Measurements from ENCODE around the gene CAMTA1. TPM values are rescaled to one million over a fixed set of nuclear protein-coding genes. Genes with fewer than 3 reads are reported as not detected.

Gene CAMTA1
- total RNA-seq, 1 donor from 2014 or later: 77.6 TPM

GRCh38 chr1:7429290-7429689 is 644.0 kb downstream of the CAMTA1 start:
- Histone ChIP-seq H3K79me2 (ENCODE audit: insufficient read depth, low read length) (no peaks in the 10 kb centered on the region), H3K9ac (ENCODE audit: low read length) (no peak overlapping the region), H3K4me3 (ENCODE audit: insufficient read depth, low read depth, low read length) (no peak overlapping the region), H3K27ac (ENCODE audit: low read depth, low read length) (no peak overlapping the region), H3K27me3 (ENCODE audit: insufficient read depth, low read length) (no peaks in the 10 kb centered on the region), H3K4me2 (ENCODE audit: low read length) (no peak overlapping the region), H4K20me1 (ENCODE audit: insufficient read depth, low read length) (no peaks in the 10 kb centered on the region), H2AFZ (ENCODE audit: low read depth, low read length) (no peak overlapping the region), H3K9me3 (ENCODE audit: insufficient read depth, low read depth, low read length) (no peaks in the 10 kb centered on the region), H3K4me1 (ENCODE audit: insufficient read depth, low read length) (peaks cover 9% of the 10 kb centered on the region), H3K36me3 (ENCODE audit: insufficient read depth, low read length) (no peaks in the 10 kb centered on the region)
- Mint-ChIP-seq H3K36me3 (ENCODE audit: low read depth, unreplicated experiment) (no peaks in the 10 kb centered on the region), H3K9me3 (ENCODE audit: unreplicated experiment) (peaks cover 2% of the 10 kb centered on the region), H3K27ac (ENCODE audit: unreplicated experiment) (no peak overlapping the region), H3K27me3 (ENCODE audit: low read depth, unreplicated experiment) (peaks cover 5% of the 10 kb centered on the region), H3K4me1 (ENCODE audit: low read depth, unreplicated experiment) (no peaks in the 10 kb centered on the region), H3K4me3 (ENCODE audit: unreplicated experiment) (no peak overlapping the region)
- FAIRE-seq (no peak), DNase-seq (ENCODE audit: low read depth) (no peak)
- TF ChIP-seq EZH2 (IDR thresholded peaks at IDR 0.05; ENCODE audit: insufficient read depth, low read length): no peak
- TF ChIP-seq CTCF (IDR thresholded peaks at IDR 0.05; ENCODE audit: insufficient read depth, low read depth, low read length): no peak

GRCh38 chr1:7430047-7430608 is 644.9 kb downstream of the CAMTA1 start:
- no peak for DNase-seq (ENCODE audit: low read depth)
- peaks cover 4% of the 10 kb centered on the region for H3K9me3 Mint-ChIP-seq (ENCODE audit: unreplicated experiment)
- no peaks in the 10 kb centered on the region for H3K4me1 Mint-ChIP-seq (ENCODE audit: low read depth, unreplicated experiment)
- H3K36me3 Mint-ChIP-seq (ENCODE audit: low read depth, unreplicated experiment): no peaks in the 10 kb centered on the region
- Histone ChIP-seq H3K27me3 (ENCODE audit: insufficient read depth, low read length) (no peaks in the 10 kb centered on the region), H3K9me3 (ENCODE audit: insufficient read depth, low read depth, low read length) (no peaks in the 10 kb centered on the region), H2AFZ (ENCODE audit: low read depth, low read length) (no peak overlapping the region), H3K4me3 (ENCODE audit: insufficient read depth, low read depth, low read length) (no peak overlapping the region), H3K27ac (ENCODE audit: low read depth, low read length) (no peak overlapping the region), H4K20me1 (ENCODE audit: insufficient read depth, low read length) (no peaks in the 10 kb centered on the region), H3K9ac (ENCODE audit: low read length) (no peak overlapping the region), H3K4me1 (ENCODE audit: insufficient read depth, low read length) (peaks cover 3% of the 10 kb centered on the region), H3K79me2 (ENCODE audit: insufficient read depth, low read length) (no peaks in the 10 kb centered on the region), H3K36me3 (ENCODE audit: insufficient read depth, low read length) (no peaks in the 10 kb centered on the region), H3K4me2 (ENCODE audit: low read length) (no peak overlapping the region)
- FAIRE-seq: no peak
- no peak overlapping the region for H3K4me3 Mint-ChIP-seq (ENCODE audit: unreplicated experiment)
- H3K27ac Mint-ChIP-seq (ENCODE audit: unreplicated experiment): no peak overlapping the region
- peaks cover 5% of the 10 kb centered on the region for H3K27me3 Mint-ChIP-seq (ENCODE audit: low read depth, unreplicated experiment)
- TF ChIP-seq EZH2 (IDR thresholded peaks at IDR 0.05; ENCODE audit: insufficient read depth, low read length) (no peak), CTCF (IDR thresholded peaks at IDR 0.05; ENCODE audit: insufficient read depth, low read depth, low read length) (no peak)

GRCh38 chr1:7430691-7431090 is 645.4 kb downstream of the CAMTA1 start:
- TF ChIP-seq CTCF (IDR thresholded peaks at IDR 0.05; ENCODE audit: insufficient read depth, low read depth, low read length) (no peak), EZH2 (IDR thresholded peaks at IDR 0.05; ENCODE audit: insufficient read depth, low read length) (no peak)
- peaks cover 3% of the 10 kb centered on the region for H3K4me1 ChIP-seq (ENCODE audit: insufficient read depth, low read length)

More at GRCh38 chr1:7430691-7431090, 645.4 kb downstream of the CAMTA1 start:
- Histone ChIP-seq H3K4me3 (ENCODE audit: insufficient read depth, low read depth, low read length) (no peak overlapping the region), H3K27ac (ENCODE audit: low read depth, low read length) (no peak overlapping the region), H3K36me3 (ENCODE audit: insufficient read depth, low read length) (no peaks in the 10 kb centered on the region), H3K27me3 (ENCODE audit: insufficient read depth, low read length) (no peaks in the 10 kb centered on the region), H3K9me3 (ENCODE audit: insufficient read depth, low read depth, low read length) (no peaks in the 10 kb centered on the region), H3K79me2 (ENCODE audit: insufficient read depth, low read length) (no peaks in the 10 kb centered on the region), H3K9ac (ENCODE audit: low read length) (no peak overlapping the region), H3K4me2 (ENCODE audit: low read length) (no peak overlapping the region), H4K20me1 (ENCODE audit: insufficient read depth, low read length) (no peaks in the 10 kb centered on the region), H2AFZ (ENCODE audit: low read depth, low read length) (no peak overlapping the region)
- FAIRE-seq (no peak), DNase-seq (ENCODE audit: low read depth) (no peak)
- Mint-ChIP-seq H3K27me3 (ENCODE audit: low read depth, unreplicated experiment) (peaks cover 5% of the 10 kb centered on the region), H3K4me3 (ENCODE audit: unreplicated experiment) (no peak overlapping the region), H3K36me3 (ENCODE audit: low read depth, unreplicated experiment) (no peaks in the 10 kb centered on the region), H3K27ac (ENCODE audit: unreplicated experiment) (no peak overlapping the region), H3K9me3 (ENCODE audit: unreplicated experiment) (peaks cover 4% of the 10 kb centered on the region), H3K4me1 (ENCODE audit: low read depth, unreplicated experiment) (no peaks in the 10 kb centered on the region)

All from astrocyte (in vitro differentiated cells and primary cell).